GM12878 (cell line): ENCODE measurements around the gene KIF18A. TPM values are rescaled to one million over a fixed set of nuclear protein-coding genes. Genes with fewer than 3 reads are reported as not detected.

Experiments
- GATAD2B ChIP-seq: fragments of 450-650 bp; conservative IDR thresholded peaks from 2 replicates; pipeline ENCODE4 v1.6.1; 2017; ENCODE audit warnings: low read depth, mild to moderate bottlenecking, moderate library complexity
- HDAC2 ChIP-seq: fragments of 200-600 bp; sonication (generic); IDR thresholded peaks from 2 replicates; pipeline ENCODE4 v1.6.1; 2017
- MXI1 ChIP-seq: fragments of 150-350 bp; IDR thresholded peaks from 2 replicates; pipeline ENCODE4 v1.6.1; 2011; ENCODE audit warnings: low read depth, mild to moderate bottlenecking, inconsistent platforms, low read length, improper control_type of control experiment
- POLR2AphosphoS2 ChIP-seq: IDR thresholded peaks from 2 replicates; pipeline ENCODE4 v1.6.1; 2011; ENCODE audit warnings: low read depth, mild to moderate bottlenecking, low read length, improper control_type of control experiment, moderate library complexity
- RAD51 ChIP-seq: fragments of 450-650 bp; IDR thresholded peaks from 2 replicates; pipeline ENCODE4 v1.6.1; 2016; ENCODE audit warnings: moderate library complexity, mild to moderate bottlenecking, inconsistent platforms
- STAT1 ChIP-seq: fragments of 450-650 bp; conservative IDR thresholded peaks from 2 replicates; pipeline ENCODE4 v1.6.1; 2014; ENCODE audit warnings: antibody characterized with exemption, mild to moderate bottlenecking
- TAF1 ChIP-seq: IDR thresholded peaks from 2 replicates; pipeline ENCODE4 v1.6.1; 2011; ENCODE audit warnings: mild to moderate bottlenecking, low read depth, low read length, borderline replicate concordance
- ZNF217 ChIP-seq: fragments of 450-650 bp; IDR thresholded peaks from 2 replicates; pipeline ENCODE4 v1.6.1; 2017; ENCODE audit warnings: antibody characterized with exemption, mild to moderate bottlenecking
- polyA plus RNA-seq, 11 experiments: library from polyadenylated mRNA; depleted of rRNA in 4 of 11; unstranded in 6 of 11; stranded (reverse) in 5 of 11; fragments of >200 nt; fragmentation: Nextera tagmentation in 4 of 11; fragmentation: Illumina TruSeq in 1 of 11; extraction: Ambion mirVana in 4 of 11; extraction: Trizol in 1 of 11; gene quantifications; 1 replicate in 1 of 11; 2 replicates in 10 of 11; pipeline versions ENCODE4 v1.2.1 to v1.2.3, GENCODE V29; 2011 to 2016; ENCODE audit warnings: inconsistent platforms in 2 of 11, missing spikeins in 2 of 11, low read depth in 1 of 11
- total RNA-seq, 4 experiments: library from RNA; depleted of rRNA in 3 of 4; stranded (reverse); fragments of >200 nt in 3 of 4; fragmentation: Illumina TruSeq in 1 of 4; extraction: Trizol in 1 of 4; gene quantifications; 2 replicates each; pipeline versions ENCODE4 v1.2.1 to v1.2.3, GENCODE V29; 2013 to 2021
- TF ChIP-seq, protein P1 (sequence below): fragments of 450-650 bp; IDR thresholded peaks from 2 replicates; pipeline ENCODE4 v1.6.1; 2017; ENCODE audit warnings: low read depth, mild to moderate bottlenecking, moderate library complexity
- TF ChIP-seq, protein P2 (sequence below): IDR thresholded peaks from 2 replicates; pipeline ENCODE4 v1.6.1; 2012; ENCODE audit warnings: improper control_type of control experiment, low read depth, low read length; ENCODE audit not compliant: insufficient replicate concordance

KIF18A gene
- total and polyA plus RNA-seq, 10 of the 15 experiments (the other 5 are each of a cell fraction or from before 2014, with no cell fraction given): 11.2 to 31.5 (median 20.4) TPM

GRCh38 chr11:28072321-28072720 lies 35.6 kb downstream of the KIF18A start (continued):
- TF ChIP-seq, protein P1, sequence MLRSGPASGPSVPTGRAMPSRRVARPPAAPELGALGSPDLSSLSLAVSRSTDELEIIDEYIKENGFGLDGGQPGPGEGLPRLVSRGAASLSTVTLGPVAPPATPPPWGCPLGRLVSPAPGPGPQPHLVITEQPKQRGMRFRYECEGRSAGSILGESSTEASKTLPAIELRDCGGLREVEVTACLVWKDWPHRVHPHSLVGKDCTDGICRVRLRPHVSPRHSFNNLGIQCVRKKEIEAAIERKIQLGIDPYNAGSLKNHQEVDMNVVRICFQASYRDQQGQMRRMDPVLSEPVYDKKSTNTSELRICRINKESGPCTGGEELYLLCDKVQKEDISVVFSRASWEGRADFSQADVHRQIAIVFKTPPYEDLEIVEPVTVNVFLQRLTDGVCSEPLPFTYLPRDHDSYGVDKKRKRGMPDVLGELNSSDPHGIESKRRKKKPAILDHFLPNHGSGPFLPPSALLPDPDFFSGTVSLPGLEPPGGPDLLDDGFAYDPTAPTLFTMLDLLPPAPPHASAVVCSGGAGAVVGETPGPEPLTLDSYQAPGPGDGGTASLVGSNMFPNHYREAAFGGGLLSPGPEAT: no peak
- TF ChIP-seq POLR2AphosphoS2 (no peak), GATAD2B (no peak), MXI1 (no peak), HDAC2 (no peak), RAD51 (no peak), TAF1 (no peak), ZNF217 (no peak), STAT1 (no peak)
- TF ChIP-seq, protein P2, sequence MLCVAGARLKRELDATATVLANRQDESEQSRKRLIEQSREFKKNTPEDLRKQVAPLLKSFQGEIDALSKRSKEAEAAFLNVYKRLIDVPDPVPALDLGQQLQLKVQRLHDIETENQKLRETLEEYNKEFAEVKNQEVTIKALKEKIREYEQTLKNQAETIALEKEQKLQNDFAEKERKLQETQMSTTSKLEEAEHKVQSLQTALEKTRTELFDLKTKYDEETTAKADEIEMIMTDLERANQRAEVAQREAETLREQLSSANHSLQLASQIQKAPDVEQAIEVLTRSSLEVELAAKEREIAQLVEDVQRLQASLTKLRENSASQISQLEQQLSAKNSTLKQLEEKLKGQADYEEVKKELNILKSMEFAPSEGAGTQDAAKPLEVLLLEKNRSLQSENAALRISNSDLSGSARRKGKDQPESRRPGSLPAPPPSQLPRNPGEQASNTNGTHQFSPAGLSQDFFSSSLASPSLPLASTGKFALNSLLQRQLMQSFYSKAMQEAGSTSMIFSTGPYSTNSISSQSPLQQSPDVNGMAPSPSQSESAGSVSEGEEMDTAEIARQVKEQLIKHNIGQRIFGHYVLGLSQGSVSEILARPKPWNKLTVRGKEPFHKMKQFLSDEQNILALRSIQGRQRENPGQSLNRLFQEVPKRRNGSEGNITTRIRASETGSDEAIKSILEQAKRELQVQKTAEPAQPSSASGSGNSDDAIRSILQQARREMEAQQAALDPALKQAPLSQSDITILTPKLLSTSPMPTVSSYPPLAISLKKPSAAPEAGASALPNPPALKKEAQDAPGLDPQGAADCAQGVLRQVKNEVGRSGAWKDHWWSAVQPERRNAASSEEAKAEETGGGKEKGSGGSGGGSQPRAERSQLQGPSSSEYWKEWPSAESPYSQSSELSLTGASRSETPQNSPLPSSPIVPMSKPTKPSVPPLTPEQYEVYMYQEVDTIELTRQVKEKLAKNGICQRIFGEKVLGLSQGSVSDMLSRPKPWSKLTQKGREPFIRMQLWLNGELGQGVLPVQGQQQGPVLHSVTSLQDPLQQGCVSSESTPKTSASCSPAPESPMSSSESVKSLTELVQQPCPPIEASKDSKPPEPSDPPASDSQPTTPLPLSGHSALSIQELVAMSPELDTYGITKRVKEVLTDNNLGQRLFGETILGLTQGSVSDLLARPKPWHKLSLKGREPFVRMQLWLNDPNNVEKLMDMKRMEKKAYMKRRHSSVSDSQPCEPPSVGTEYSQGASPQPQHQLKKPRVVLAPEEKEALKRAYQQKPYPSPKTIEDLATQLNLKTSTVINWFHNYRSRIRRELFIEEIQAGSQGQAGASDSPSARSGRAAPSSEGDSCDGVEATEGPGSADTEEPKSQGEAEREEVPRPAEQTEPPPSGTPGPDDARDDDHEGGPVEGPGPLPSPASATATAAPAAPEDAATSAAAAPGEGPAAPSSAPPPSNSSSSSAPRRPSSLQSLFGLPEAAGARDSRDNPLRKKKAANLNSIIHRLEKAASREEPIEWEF: no peak
